Endothelial cell (in vitro differentiated cells): ENCODE data around the gene TBC1D16. TPM values are rescaled to one million over a fixed set of nuclear protein-coding genes. Genes with fewer than 3 reads are reported as not detected.
"Not testable (repeated sequence)": the region's sequence is repeated elsewhere in the genome, so short reads cannot be mapped to it uniquely, and the experiment has no call there.

Experiments
- DNase-seq: peaks from one replicate; pipeline ENCODE4 v3.0.0; 2021; ENCODE audit warnings: low spot score
- H3K27ac Mint-ChIP-seq: one replicate; pipeline ENCODE4 v1.8.0; 2021; ENCODE audit warnings: mixed read lengths, inconsistent platforms; ENCODE audit not compliant: unreplicated experiment
- H3K27me3 Mint-ChIP-seq: one replicate; pipeline ENCODE4 v1.8.0; 2021; ENCODE audit warnings: mild to moderate bottlenecking, moderate library complexity, mixed read lengths, inconsistent platforms; ENCODE audit not compliant: unreplicated experiment
- H3K36me3 Mint-ChIP-seq: one replicate; pipeline ENCODE4 v1.8.0; 2021; ENCODE audit warnings: mild to moderate bottlenecking, low read depth, mixed read lengths, inconsistent platforms; ENCODE audit not compliant: unreplicated experiment
- H3K4me1 Mint-ChIP-seq: one replicate; pipeline ENCODE4 v1.8.0; 2021; ENCODE audit warnings: mild to moderate bottlenecking, mixed read lengths, inconsistent platforms; ENCODE audit not compliant: unreplicated experiment
- H3K4me3 Mint-ChIP-seq: one replicate; pipeline ENCODE4 v1.8.0; 2021; ENCODE audit warnings: mild to moderate bottlenecking, mixed read lengths, inconsistent platforms; ENCODE audit not compliant: unreplicated experiment
- H3K9me3 Mint-ChIP-seq: one replicate; pipeline ENCODE4 v1.8.0; 2021; ENCODE audit warnings: mixed read lengths, inconsistent platforms; ENCODE audit not compliant: unreplicated experiment
- CTCF ChIP-seq: fragments of 200-600 bp; sonication (generic); IDR thresholded peaks from one replicate; pipeline ENCODE4 v1.5.0; 2021; ENCODE audit warnings: antibody characterized with exemption; ENCODE audit not compliant: unreplicated experiment
- total RNA-seq: library from RNA; stranded (reverse); fragmentation: NEBNext Ultra II Directional; extraction: Animal tissue kit (Norgen Biotek cat#: 25700); gene quantifications from one replicate; pipeline ENCODE4 v1.2.1, GENCODE V29; 2021; ENCODE audit not compliant: unreplicated experiment

TBC1D16 gene
- total RNA-seq, 1 donor from 2014 or later = 126 TPM

GRCh38 chr17:80053102-80053501, 17.4 kb upstream of the TBC1D16 start:
- H3K27ac Mint-ChIP-seq = no peak overlapping the region
- H3K27me3 Mint-ChIP-seq = peaks cover 3% of the 10 kb centered on the region
- H3K4me3 Mint-ChIP-seq = no peak overlapping the region

GRCh38 chr17:80051681-80052080, 16.0 kb upstream of the TBC1D16 start:
- H3K4me3 Mint-ChIP-seq = no peak overlapping the region

More at GRCh38 chr17:80053102-80053501, 17.4 kb upstream of the TBC1D16 start:
- no peak for DNase-seq
- H3K9me3 Mint-ChIP-seq = no peaks in the 10 kb centered on the region
- peaks cover 14% of the 10 kb centered on the region for H3K4me1 Mint-ChIP-seq
- H3K36me3 Mint-ChIP-seq = peaks cover 18% of the 10 kb centered on the region
- no peak for TF ChIP-seq CTCF

DNA sequence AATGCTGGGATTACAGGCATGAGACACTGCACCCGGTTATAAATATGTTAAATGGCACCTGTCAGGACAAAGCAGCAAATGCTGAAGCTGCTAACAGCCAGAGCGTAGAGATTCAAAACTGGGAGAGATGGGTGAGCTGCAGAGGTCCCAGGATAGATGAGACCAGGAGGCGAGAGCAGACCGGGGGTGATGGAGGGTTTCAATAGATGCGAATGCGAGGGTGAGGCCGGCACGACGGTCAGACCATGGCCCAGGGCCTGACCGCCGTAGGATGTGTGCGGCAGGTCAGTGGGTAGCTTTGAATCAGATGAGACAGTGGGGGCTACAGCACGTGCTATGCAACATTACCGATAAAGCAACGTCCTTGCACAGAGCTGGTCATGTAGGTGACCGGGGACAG, 15.0 kb upstream of the TBC1D16 start:
- Mint-ChIP-seq H3K9me3 (no peaks in the 10 kb centered on the region), H3K4me3 (no peak overlapping the region), H3K36me3 (peaks cover 18% of the 10 kb centered on the region), H3K27ac (no peak overlapping the region), H3K4me1 (peaks cover 13% of the 10 kb centered on the region), H3K27me3 (peaks cover 4% of the 10 kb centered on the region)
- no peak for TF ChIP-seq CTCF
- DNase-seq = no peak

More at GRCh38 chr17:80051681-80052080, 16.0 kb upstream of the TBC1D16 start:
- no peak for TF ChIP-seq CTCF
- DNase-seq = no peak
- H3K36me3 Mint-ChIP-seq = peaks cover 18% of the 10 kb centered on the region
- peaks cover 14% of the 10 kb centered on the region for H3K4me1 Mint-ChIP-seq
- H3K27ac Mint-ChIP-seq = no peak overlapping the region
- peaks cover 3% of the 10 kb centered on the region for H3K27me3 Mint-ChIP-seq
- no peaks in the 10 kb centered on the region for H3K9me3 Mint-ChIP-seq

DNA sequence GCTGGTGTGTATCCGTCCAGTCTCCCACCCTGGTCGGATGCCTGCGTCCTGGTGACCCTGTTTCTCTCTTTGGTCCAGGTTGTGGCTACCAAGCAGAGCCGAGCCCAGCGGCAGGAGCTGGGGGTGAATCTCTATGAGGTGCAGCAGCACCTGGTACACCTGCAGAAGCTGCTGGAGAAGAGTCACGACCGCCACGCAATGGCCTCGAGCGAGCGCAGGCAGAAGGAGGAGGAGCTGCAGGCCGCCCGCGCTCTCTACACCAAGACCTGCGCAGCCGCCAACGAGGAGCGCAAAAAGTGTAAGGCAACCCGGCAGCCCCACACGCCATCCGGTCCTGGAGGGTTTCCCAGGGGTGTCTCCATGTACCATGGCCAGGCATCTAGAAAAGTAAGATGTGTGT, 14.3 kb upstream of the TBC1D16 start:
- Mint-ChIP-seq H3K27me3 (peaks cover 4% of the 10 kb centered on the region), H3K9me3 (no peaks in the 10 kb centered on the region), H3K4me3 (no peak overlapping the region), H3K36me3 (peaks cover 18% of the 10 kb centered on the region), H3K27ac (no peak overlapping the region), H3K4me1 (peaks cover 7% of the 10 kb centered on the region)
- TF ChIP-seq CTCF = no peak
- no peak for DNase-seq

DNA sequence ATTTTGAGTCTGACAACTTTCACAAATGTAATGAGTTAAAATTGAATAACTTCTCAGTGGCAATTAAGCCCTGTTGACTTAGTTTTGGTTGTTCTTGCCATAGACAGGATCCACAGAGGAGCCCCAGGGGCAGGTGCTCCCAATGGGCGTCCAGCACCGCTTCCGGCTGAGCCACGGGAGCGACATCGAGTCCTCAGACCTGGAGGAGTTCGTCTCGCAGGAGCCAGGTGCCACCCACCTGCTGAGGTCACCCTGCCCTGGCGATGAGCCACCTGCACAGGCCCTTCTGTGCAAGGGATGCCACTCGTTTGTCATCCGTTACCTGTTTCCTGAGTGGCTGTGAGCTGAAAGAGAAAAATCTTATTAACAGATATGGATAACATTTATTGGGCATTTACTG, 11.5 kb upstream of the TBC1D16 start:
- Mint-ChIP-seq H3K27ac (no peak overlapping the region), H3K36me3 (peaks cover 24% of the 10 kb centered on the region), H3K4me1 (no peaks in the 10 kb centered on the region), H3K27me3 (peaks cover 7% of the 10 kb centered on the region), H3K4me3 (no peak overlapping the region), H3K9me3 (no peaks in the 10 kb centered on the region)
- no peak for DNase-seq
- no peak for TF ChIP-seq CTCF

DNA sequence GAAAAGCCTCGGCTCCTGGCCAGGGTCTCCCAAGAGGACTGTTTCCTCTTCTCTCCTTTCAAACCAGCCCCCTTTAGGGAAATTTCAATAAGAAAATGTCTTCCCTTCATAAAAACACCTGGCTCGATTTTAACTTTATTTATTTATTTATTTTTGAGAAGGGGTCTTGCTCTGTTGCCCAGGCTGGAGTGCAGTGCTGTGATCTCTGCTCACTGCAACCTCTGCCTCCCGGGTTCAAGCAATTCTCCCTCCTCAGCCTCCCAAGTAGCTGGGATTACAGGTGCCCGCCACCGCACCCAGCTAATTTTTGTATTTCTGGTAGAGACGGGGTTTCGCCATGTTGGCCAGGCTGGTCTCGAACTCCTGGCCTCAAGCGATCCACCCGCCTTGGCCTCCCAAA, 11.0 kb upstream of the TBC1D16 start:
- not testable (repeated sequence) for H3K4me3 Mint-ChIP-seq, H3K27ac Mint-ChIP-seq, H3K9me3 Mint-ChIP-seq, DNase-seq, H3K4me1 Mint-ChIP-seq, H3K27me3 Mint-ChIP-seq
- peaks cover 22% of the 10 kb centered on the region for H3K36me3 Mint-ChIP-seq
